Endothelial cell of umbilical vein (primary cell): ENCODE data around the gene PAOX. TPM values are rescaled to one million over a fixed set of nuclear protein-coding genes. Genes with fewer than 3 reads are reported as not detected.

Source experiments
- BruUV-seq: library from RNA; stranded (reverse); fragments of 400-500 nt; replicated peaks from 2 replicates; lab custom pipeline; 2021; lab: Mats Ljungman, UMichigan
- CTCF ChIA-PET: fragments of 300-600, 350-600 bp; sonication (Branson Sonifier 250); formaldehyde crosslinking; loops from one replicate; lab custom pipeline; 2021; ENCODE audit warnings: antibody characterized with exemption, inconsistent platforms; lab: Charles Lee
- POLR2A ChIA-PET: fragments of 300-600, 350-600 bp; sonication (Branson Sonifier 250); formaldehyde crosslinking; loops from one replicate; lab custom pipeline; 2021; ENCODE audit warnings: antibody characterized with exemption, inconsistent platforms; lab: Charles Lee
- DNase-seq: peaks from one replicate; pipeline ENCODE4 v3.0.0-alpha.2; 2011; ENCODE audit warnings: low read depth, low spot score
- FAIRE-seq: peaks from 2 replicates; lab custom pipeline; 2011; peaks lifted over from hg19 to GRCh38; lab: Jason Lieb, UNC
- H2AFZ ChIP-seq: 2 replicates; pipeline ENCODE4 v1.6.0; 2012; ENCODE audit warnings: low read depth, low read length, control low read depth, inconsistent platforms
- H3K27ac ChIP-seq: 2 replicates; pipeline ENCODE4 v1.5.1; 2011; ENCODE audit warnings: low read depth, mild to moderate bottlenecking, control low read depth, low read length, moderate library complexity; ENCODE audit not compliant: insufficient read depth
- H3K27me3 ChIP-seq, 2 experiments: 2 replicates each; pipeline versions ENCODE4 v1.6.0 to v1.6.1; 2011; ENCODE audit warnings: low read length in 2 of 2, mixed read lengths in 1 of 2; ENCODE audit not compliant: control insufficient read depth in 2 of 2, insufficient read depth in 2 of 2
- H3K36me3 ChIP-seq, 2 experiments: 2 replicates in 1 of 2; 3 replicates in 1 of 2; pipeline ENCODE4 v1.5.1; 2011; ENCODE audit warnings: low read length in 2 of 2, mild to moderate bottlenecking in 1 of 2, moderate library complexity in 1 of 2; ENCODE audit not compliant: control insufficient read depth in 2 of 2, insufficient read depth in 2 of 2; ENCODE audit errors: extremely low read depth in 1 of 2
- H3K4me1 ChIP-seq: 3 replicates; pipeline ENCODE4 v1.5.1; 2011; ENCODE audit warnings: mild to moderate bottlenecking, low read length; ENCODE audit not compliant: control insufficient read depth, insufficient read depth; ENCODE audit errors: extremely low read depth
- H3K4me2 ChIP-seq: 2 replicates; pipeline ENCODE4 v1.6.1; 2011; ENCODE audit warnings: low read length, control low read depth, mixed read lengths; ENCODE audit not compliant: insufficient read depth
- H3K4me3 ChIP-seq, 3 experiments: fragments of 200-600 bp in 1 of 3; sonication (generic), shearing (Covaris generic) in 1 of 3; replicated peaks in 1 of 3; 2 replicates each; pipeline ENCODE4 v1.5.1; 2011 to 2016; ENCODE audit warnings: control low read depth in 3 of 3, low read length in 3 of 3, mild to moderate bottlenecking in 2 of 3, inconsistent platforms in 1 of 3, low read depth in 1 of 3, moderate library complexity in 1 of 3; ENCODE audit not compliant: insufficient read depth in 1 of 3
- H3K79me2 ChIP-seq: 2 replicates; pipeline ENCODE4 v1.6.0; 2012; ENCODE audit warnings: low read length, inconsistent platforms; ENCODE audit not compliant: control insufficient read depth, insufficient read depth
- H3K9ac ChIP-seq: replicated peaks from 2 replicates; pipeline ENCODE3; 2011; ENCODE audit warnings: low read length, control low read depth; ENCODE audit not compliant: insufficient read depth; ENCODE audit errors: extremely low read depth
- H3K9me1 ChIP-seq: replicated peaks from 3 replicates; pipeline ENCODE4 v1.6.0; 2011; ENCODE audit warnings: mild to moderate bottlenecking, low read length; ENCODE audit not compliant: control insufficient read depth, insufficient read depth; ENCODE audit errors: extremely low read depth
- H3K9me3 ChIP-seq: replicated peaks from 2 replicates; pipeline ENCODE4 v1.5.1; 2012; ENCODE audit warnings: low read length, inconsistent platforms; ENCODE audit not compliant: control insufficient read depth, insufficient read depth
- H4K20me1 ChIP-seq: replicated peaks from 2 replicates; pipeline ENCODE3; 2011; ENCODE audit warnings: mild to moderate bottlenecking, low read length; ENCODE audit not compliant: control insufficient read depth, insufficient read depth; ENCODE audit errors: extremely low read depth
- CTCF ChIP-seq, 2 donors: IDR thresholded peaks; 1 replicate in 1 of 2; 2 replicates in 1 of 2; pipeline ENCODE4 v1.5.1; 2011; ENCODE audit warnings: low read length in 2 of 2, mild to moderate bottlenecking in 2 of 2, moderate library complexity in 2 of 2, control low read depth in 1 of 2, inconsistent platforms in 1 of 2, low read depth in 1 of 2; ENCODE audit not compliant: insufficient read depth in 1 of 2; ENCODE audit errors: extremely low read depth in 1 of 2
- EZH2 ChIP-seq: IDR thresholded peaks from 2 replicates; pipeline ENCODE4 v1.6.1; 2012; ENCODE audit warnings: borderline replicate concordance, low read depth, mild to moderate bottlenecking, moderate library complexity, low read length, inconsistent platforms; ENCODE audit not compliant: severe bottlenecking
- GATA2 ChIP-seq: IDR thresholded peaks from 2 replicates; pipeline ENCODE4 v1.7.0; 2011; ENCODE audit warnings: low read depth, mild to moderate bottlenecking, moderate library complexity, mixed read lengths, low read length; ENCODE audit not compliant: insufficient read length, insufficient read depth
- JUN ChIP-seq: IDR thresholded peaks from 2 replicates; pipeline ENCODE4 v1.6.1; 2011; ENCODE audit warnings: borderline replicate concordance, low read depth; ENCODE audit not compliant: insufficient read length, insufficient read depth
- POLR2A ChIP-seq: IDR thresholded peaks from 2 replicates; pipeline ENCODE4 v1.6.1; 2012; ENCODE audit warnings: low read depth, mild to moderate bottlenecking, control low read depth, low read length
- dilution Hi-C: fragments of 300-500 bp; cut with MboI; formaldehyde crosslinking; loops from one replicate; pipeline ENCODE4 v1.15.0; 2019; ENCODE audit warnings: low sequenced_read_pairs; ENCODE audit not compliant: extremely low pct_ligation_motif_present
- intact Hi-C: fragments of 100-400 bp; cut with micrococcal nuclease; formaldehyde crosslinking; loops from one replicate; pipeline ENCODE4 v1.10.0; 2022
- polyA plus RNA-seq, 4 experiments: library from polyadenylated mRNA; depleted of rRNA in 3 of 4; stranded (reverse) in 3 of 4; unstranded in 1 of 4; fragments of >200 nt; gene quantifications; 2 replicates each; pipeline versions ENCODE4 v1.2.1 to v1.2.3, GENCODE V29; 2011 to 2012; ENCODE audit warnings: missing spikeins in 1 of 4
- total RNA-seq: library from RNA; stranded (reverse); gene quantifications from 2 replicates; pipeline ENCODE4 v1.2.3, GENCODE V29; 2021

PAOX gene
- total and polyA plus RNA-seq, 2 donors (not counting 3 experiments of a cell fraction or from before 2014, with no cell fraction given): 2.6 to 3.8 TPM

- no peaks in the 10 kb centered on the region for H3K9me3 ChIP-seq
- no peak for FAIRE-seq
- intact Hi-C loops: no loop called here
- no peak overlapping the region for H3K4me2 ChIP-seq
- no peaks in the 10 kb centered on the region for H4K20me1 ChIP-seq
- H2AFZ ChIP-seq: no peak overlapping the region
- H3K9ac ChIP-seq: no peak overlapping the region
- dilution Hi-C loops: no loop called here
- TF ChIP-seq CTCF (IDR thresholded peaks at IDR 0.05; ENCODE audit: extremely low read depth in 1 of 2, insufficient read depth in 1 of 2, low read depth in 1 of 2, low read length in 2 of 2): no peak
- no peak for TF ChIP-seq JUN
- no peak for TF ChIP-seq POLR2A
- TF ChIP-seq EZH2: no peak
- TF ChIP-seq GATA2: no peak
- no peaks in the 10 kb centered on the region for H3K79me2 ChIP-seq
- no peak overlapping the region for H3K4me3 ChIP-seq
- peaks cover 10 to 28% of the 10 kb centered on the region in 2 experiments for H3K27me3 ChIP-seq
- DNase-seq: no peak
- POLR2A ChIA-PET: no interaction called here
- BruUV-seq: no TSS peak
- no peaks in the 10 kb centered on the region for H3K4me1 ChIP-seq
- no peaks in the 10 kb centered on the region for H3K9me1 ChIP-seq
- no peaks in the 10 kb centered on the region for H3K36me3 ChIP-seq
- CTCF ChIA-PET: no interaction called here
- no peak overlapping the region for H3K27ac ChIP-seq
Observed at GRCh38 chr10:133338080-133339071, 40.7 kb upstream of the PAOX start.
